Spleen (tissue), 7 donors: ENCODE results near the gene ZNF324B.

Source experiments
- CTCF ChIP-seq, 11 experiments: fragments of 200-600 bp in 7 of 11; fragments of 450-650 bp in 4 of 11; sonication (generic) in 4 of 11; IDR thresholded peaks in 8 of 11; conservative IDR thresholded peaks in 3 of 11; 1 replicate in 7 of 11; 2 replicates in 4 of 11; pipeline versions ENCODE4 v1.4.0 to v1.8.0; 2016 to 2021; ENCODE audit warnings: antibody characterized with exemption in 11 of 11, inconsistent platforms in 4 of 11, mild to moderate bottlenecking in 1 of 11
- POLR2A ChIP-seq, 3 donors: fragments of 450-650 bp; IDR thresholded peaks; one replicate each; pipeline ENCODE4 v1.5.1; 2017; ENCODE audit warnings: antibody characterized with exemption in 3 of 3, mild to moderate bottlenecking in 1 of 3
- POLR2AphosphoS5 ChIP-seq, 3 donors: sonication (generic); formaldehyde crosslinking; IDR thresholded peaks; one replicate each; pipeline ENCODE4 v1.5.1; 2017; ENCODE audit warnings: antibody characterized with exemption in 3 of 3
- donor health status: DM: no; HTN: no; CAD: no; lungs with moderate emphysema.
- donor health status: DM: no; HTN: no; CAD: no.
- donor health status: DM: no; HTN: no; CAD: no.

- TF ChIP-seq CTCF (IDR thresholded peaks at IDR 0.05 in 8 of 11, conservative IDR thresholded peaks at IDR 0.05 in 3 of 11) (no peak), POLR2A (IDR thresholded peaks at IDR 0.05) (no peak), POLR2AphosphoS5 (IDR thresholded peaks at IDR 0.05) (no peak)
These were observed 25.7 kb downstream of the ZNF324B start for GRCh38 chr19:58477130-58477529.
